NCI-H1694 treated with DMSO at 0.1 percent for 48 hours (cell line): ENCODE results near the gene CELA2B.
"Not testable (repeated sequence)": the region's sequence is repeated elsewhere in the genome, so short reads cannot be mapped to it uniquely, and the experiment has no call there.

Source experiments
- DNase-seq: peaks from one replicate; lab custom pipeline; 2025; lab: John Stamatoyannopoulos, UW

Gene CELA2B

GRCh38 chr1:15469361-15469760 lies 6.5 kb upstream of the CELA2B start:
- no peak for DNase-seq

GRCh38 chr1:15469821-15470448 lies 6.0 kb upstream of the CELA2B start:
- DNase-seq = peak; percentile 65

- DNase-seq = not testable (repeated sequence)
Measured at GRCh38 chr1:15471067-15471466, 4.8 kb upstream of the CELA2B start.

GRCh38 chr1:15471723-15472122 lies 4.2 kb upstream of the CELA2B start:
- not testable (repeated sequence) for DNase-seq

- DNase-seq = no peak
Measured at GRCh38 chr1:15472587-15472986, 3.3 kb upstream of the CELA2B start.

- DNase-seq = no peak
Measured at GRCh38 chr1:15476927-15477326, 1.0 kb downstream of the CELA2B start.

- no peak for DNase-seq
Measured at GRCh38 chr1:15477646-15478212, 1.8 kb downstream of the CELA2B start.

DNA sequence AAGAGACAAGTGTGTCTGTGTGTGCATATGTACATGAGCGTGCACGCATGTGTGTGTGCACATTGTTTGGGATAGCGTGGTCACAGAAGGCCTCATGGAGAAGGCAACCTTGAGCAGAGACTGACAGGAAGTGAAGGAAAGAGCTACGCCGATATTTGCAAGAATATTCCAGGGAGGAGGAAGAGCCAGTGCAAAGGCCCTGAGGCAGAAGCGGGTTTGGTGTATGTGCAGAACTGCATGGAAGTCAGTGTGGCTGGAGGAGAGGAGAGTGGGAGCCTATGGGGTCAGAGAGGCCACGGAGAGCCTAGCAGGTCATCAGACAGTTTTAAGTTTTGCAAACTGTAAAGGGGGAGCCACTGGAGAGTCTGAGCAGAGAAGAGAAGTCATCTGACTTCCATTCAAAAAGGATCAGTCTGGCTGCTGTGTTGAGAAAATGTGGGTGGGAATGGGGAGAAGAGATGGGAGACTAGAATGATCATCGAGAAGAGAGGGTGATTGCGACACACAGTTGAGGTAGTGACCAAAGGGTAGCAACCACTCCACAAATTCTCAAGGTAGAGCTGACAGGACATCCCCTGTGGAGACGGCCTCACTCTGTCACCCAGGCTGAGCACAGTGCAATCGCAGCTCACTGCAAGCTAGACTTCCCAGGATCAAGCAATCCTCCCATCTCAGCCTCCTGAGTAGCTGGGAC lies 3.9 kb downstream of the CELA2B start:
- no peak for DNase-seq

DNA sequence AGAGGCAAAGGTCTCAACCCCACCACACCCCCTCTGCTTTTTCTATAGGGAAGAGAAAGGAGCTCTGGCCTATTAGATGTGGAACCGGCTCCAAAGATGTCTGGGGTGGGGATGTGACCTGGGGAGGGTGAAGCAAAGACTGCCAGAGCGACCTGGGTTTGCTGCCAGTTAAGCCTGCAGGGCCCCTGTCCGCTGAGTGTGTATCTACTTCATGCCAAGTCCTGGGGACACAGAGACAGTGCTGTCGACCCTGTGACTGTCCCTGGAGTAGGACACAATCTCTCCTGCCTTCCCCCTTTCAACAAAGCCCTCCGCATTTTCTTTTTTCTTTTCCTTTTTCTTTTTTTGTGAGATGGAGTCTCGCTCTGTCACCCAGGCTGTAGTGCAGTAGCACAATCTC lies 6.6 kb downstream of the CELA2B start:
- DNase-seq = not testable (repeated sequence)

GRCh38 chr1:15482983-15483543 lies 7.2 kb downstream of the CELA2B start:
- DNase-seq = not testable (repeated sequence)

DNA sequence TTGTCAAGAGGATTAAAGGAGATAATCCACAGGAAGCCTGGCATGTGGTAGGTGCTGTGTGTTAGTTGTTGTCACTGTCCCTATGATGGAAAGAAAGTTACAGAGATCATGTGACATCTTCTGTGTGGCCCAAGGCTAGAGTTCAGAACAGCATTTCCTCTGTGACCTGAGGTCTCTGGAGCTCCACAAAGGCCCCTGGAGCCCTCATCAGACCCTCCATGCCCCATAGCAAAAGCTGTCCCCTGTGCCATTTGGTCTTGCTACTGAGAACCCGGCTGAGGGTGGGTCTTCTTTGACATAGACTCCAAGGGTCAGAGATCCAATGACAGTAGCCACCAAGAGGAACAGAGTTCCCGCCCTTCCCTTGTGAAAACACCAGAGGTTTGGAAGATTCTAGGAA lies 8.1 kb downstream of the CELA2B start:
- DNase-seq = no peak

DNA sequence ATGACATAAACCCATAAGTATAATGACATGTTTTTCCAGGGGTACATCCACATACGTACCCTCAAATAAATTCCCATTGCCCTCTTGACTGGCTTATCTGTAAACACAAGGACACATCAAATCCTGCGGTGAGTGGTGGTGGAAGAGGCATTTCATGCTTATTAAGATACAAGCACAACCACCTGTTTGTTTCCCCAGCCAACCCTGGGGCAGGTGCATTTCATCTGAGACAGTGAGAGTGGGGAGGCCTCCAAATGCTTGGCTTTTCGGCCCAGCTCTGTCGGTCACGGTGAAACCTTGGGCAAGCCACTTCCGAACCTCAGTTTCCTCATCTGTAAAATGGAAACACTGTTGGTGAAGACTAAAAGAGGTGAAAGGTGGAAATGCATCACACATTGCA lies 8.5 kb downstream of the CELA2B start:
- not testable (repeated sequence) for DNase-seq

GRCh38 chr1:15485636-15486035 lies 9.7 kb downstream of the CELA2B start:
- DNase-seq = no peak

- DNase-seq = not testable (repeated sequence)
Measured at GRCh38 chr1:15486844-15487610, 11.1 kb downstream of the CELA2B start.

DNA sequence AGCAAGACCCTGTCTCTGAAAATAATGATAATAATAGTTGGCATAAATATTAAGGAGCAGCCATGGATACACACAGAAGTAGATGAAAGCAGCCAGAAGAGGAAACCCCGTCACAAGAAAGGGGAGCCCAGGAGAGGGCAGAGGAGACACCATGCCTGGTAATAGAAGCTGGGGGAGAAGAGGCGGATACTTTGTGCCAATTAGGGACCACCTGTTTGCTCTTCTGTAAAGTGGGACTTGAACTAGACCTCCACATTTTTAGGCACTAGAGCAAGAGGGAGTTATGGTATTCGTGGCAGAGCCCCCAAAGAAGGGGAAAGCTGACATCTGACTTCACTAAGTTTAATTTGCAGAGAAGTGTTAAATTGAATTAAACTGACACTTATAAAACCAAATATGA lies 12.5 kb downstream of the CELA2B start:
- no peak for DNase-seq

- peak; percentile 81 for DNase-seq
Measured at GRCh38 chr1:15489052-15489736, 13.3 kb downstream of the CELA2B start.

- DNase-seq = not testable (repeated sequence)
Measured at GRCh38 chr1:15491010-15491409, 15.1 kb downstream of the CELA2B start.

GRCh38 chr1:15492596-15492995 lies 16.7 kb downstream of the CELA2B start:
- no peak for DNase-seq

DNA sequence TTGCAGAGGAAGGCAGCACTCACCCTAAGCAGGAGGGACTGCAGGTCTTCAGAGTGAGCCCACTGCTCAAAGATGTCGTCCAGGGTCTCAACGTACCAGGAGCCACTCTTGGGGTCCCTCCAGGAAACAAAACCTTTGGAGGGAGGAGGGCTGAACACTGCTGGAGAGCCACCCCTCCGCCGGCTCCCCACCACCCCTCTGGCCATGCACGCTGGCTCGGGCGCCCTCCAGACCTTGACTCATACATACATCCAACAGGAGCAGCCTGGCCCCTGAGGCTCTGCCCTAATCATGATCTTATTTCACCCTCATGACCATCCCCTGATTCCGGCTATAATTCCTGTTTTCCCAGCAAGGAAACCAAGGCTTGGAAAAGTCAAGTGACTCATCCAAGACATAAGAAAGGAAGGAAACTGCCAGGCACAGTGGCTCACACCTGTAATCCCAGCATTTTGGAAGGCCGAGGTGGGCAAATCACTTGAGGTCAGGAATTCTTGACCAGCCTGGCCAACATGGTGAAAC lies 18.0 kb downstream of the CELA2B start:
- no peak for DNase-seq

GRCh38 chr1:15500184-15501178 lies 24.6 kb downstream of the CELA2B start:
- no peak for DNase-seq
